ENCODE measurements around the gene TINAGL1. TPM values are rescaled to one million over a fixed set of nuclear protein-coding genes. Genes with fewer than 3 reads are reported as not detected.
A peak's percentile ranks its signal among the peaks of the same experiment; 100 is the strongest.

The TINAGL1 gene
- total and polyA plus RNA-seq, 2 donors (not counting 1 experiment from before 2014, with no cell fraction given) = 3.0 to 92.5 TPM

DNA sequence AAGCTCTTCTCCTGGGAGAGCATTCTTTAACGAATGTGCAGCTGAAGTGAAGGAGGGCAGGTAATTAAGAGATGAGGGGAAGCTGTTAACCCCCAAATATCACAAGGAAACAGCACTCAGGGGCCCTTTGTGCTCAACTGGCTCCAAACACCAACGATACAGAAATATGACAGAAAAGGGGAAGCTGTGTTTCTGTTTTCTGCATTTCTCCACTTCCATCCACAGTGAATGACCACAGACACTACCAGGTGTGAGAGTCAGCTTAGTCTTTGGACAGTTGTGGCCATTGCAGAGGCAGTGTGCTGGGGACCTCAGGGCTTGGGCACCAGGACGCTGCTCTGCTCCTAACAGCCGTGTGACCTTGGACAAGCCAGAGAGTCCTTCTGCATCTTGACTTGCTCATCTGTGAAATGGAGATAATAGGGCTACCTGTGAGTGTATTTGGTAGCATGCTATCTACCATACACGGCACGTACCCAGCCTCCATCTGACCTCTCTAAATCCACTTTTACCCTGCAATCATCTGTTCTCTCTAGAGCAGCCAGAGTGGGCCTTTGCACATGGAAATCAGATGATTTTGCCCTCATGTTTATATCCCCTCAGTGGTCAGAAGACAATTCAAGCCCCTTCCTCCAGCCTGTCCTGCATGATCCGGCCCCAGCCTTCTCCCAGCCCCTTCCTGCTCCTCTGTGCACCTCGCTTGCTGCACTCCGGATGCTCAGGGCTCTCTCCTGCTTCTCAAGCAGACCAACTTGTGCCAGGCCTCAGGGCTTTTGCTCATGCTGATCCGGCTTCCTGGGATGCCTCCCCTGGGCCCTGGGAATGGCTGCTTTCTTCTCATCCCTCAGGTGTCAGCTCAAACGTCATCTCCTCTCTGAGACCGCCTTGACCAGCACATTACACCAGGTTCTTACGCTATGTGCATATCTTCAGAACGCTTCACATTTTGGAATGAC lies 4.7 kb upstream of the TINAGL1 start:
- Histone ChIP-seq H3K4me2 (ENCODE audit: extremely low read depth, insufficient read depth, low read length) (no peak overlapping the region), H3K4me3 (replicated peaks in 1 of 4; ENCODE audit: control extremely low read depth in 1 of 4, insufficient read depth in 1 of 4, low read depth in 3 of 4, low read length in 4 of 4) (no peak overlapping the region), H3K27me3 (ENCODE audit: control insufficient read depth, insufficient read depth, low read length) (no peaks in the 10 kb centered on the region), H3K36me3 (ENCODE audit: control insufficient read depth, insufficient read depth, low read length) (no peaks in the 10 kb centered on the region), H3K4me1 (ENCODE audit: control insufficient read depth, extremely low read depth, insufficient read depth, low read length) (peaks cover 37% of the 10 kb centered on the region), H4K20me1 (ENCODE audit: control insufficient read depth, extremely low read depth, insufficient read depth, low read length) (no peaks in the 10 kb centered on the region), H3K27ac (ENCODE audit: insufficient read depth, low read length) (no peak overlapping the region), H2AFZ (ENCODE audit: low read length) (no peak overlapping the region), H3K9ac (ENCODE audit: insufficient read depth, low read length) (no peak overlapping the region), H3K79me2 (ENCODE audit: control insufficient read depth, insufficient read depth, low read length) (no peaks in the 10 kb centered on the region), H3K9me3 (ENCODE audit: control insufficient read depth, insufficient read depth, low read depth, low read length) (no peaks in the 10 kb centered on the region)
- TF ChIP-seq EZH2 (IDR thresholded peaks at IDR 0.05; ENCODE audit: low read length, missing control alignments) = no peak
- TF ChIP-seq, protein P1, sequence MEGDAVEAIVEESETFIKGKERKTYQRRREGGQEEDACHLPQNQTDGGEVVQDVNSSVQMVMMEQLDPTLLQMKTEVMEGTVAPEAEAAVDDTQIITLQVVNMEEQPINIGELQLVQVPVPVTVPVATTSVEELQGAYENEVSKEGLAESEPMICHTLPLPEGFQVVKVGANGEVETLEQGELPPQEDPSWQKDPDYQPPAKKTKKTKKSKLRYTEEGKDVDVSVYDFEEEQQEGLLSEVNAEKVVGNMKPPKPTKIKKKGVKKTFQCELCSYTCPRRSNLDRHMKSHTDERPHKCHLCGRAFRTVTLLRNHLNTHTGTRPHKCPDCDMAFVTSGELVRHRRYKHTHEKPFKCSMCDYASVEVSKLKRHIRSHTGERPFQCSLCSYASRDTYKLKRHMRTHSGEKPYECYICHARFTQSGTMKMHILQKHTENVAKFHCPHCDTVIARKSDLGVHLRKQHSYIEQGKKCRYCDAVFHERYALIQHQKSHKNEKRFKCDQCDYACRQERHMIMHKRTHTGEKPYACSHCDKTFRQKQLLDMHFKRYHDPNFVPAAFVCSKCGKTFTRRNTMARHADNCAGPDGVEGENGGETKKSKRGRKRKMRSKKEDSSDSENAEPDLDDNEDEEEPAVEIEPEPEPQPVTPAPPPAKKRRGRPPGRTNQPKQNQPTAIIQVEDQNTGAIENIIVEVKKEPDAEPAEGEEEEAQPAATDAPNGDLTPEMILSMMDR (conservative IDR thresholded peaks at IDR 0.05 in 1 of 2, IDR thresholded peaks at IDR 0.05 in 1 of 2; ENCODE audit: low read depth in 1 of 2, low read length in 2 of 2) = no peak
- no peak for DNase-seq (ENCODE audit: low read depth in 2 of 2)

- Histone ChIP-seq H3K9me3 (ENCODE audit: control insufficient read depth, insufficient read depth, low read depth, low read length) (no peaks in the 10 kb centered on the region), H3K4me3 (replicated peaks in 1 of 4; ENCODE audit: control extremely low read depth in 1 of 4, insufficient read depth in 1 of 4, low read depth in 3 of 4, low read length in 4 of 4) (no peak overlapping the region), H3K9ac (ENCODE audit: insufficient read depth, low read length) (no peak overlapping the region), H3K27me3 (ENCODE audit: control insufficient read depth, insufficient read depth, low read length) (no peaks in the 10 kb centered on the region), H4K20me1 (ENCODE audit: control insufficient read depth, extremely low read depth, insufficient read depth, low read length) (no peaks in the 10 kb centered on the region), H3K79me2 (ENCODE audit: control insufficient read depth, insufficient read depth, low read length) (no peaks in the 10 kb centered on the region), H3K4me2 (ENCODE audit: extremely low read depth, insufficient read depth, low read length) (peak overlapping the region; percentile 10), H3K4me1 (ENCODE audit: control insufficient read depth, extremely low read depth, insufficient read depth, low read length) (peaks cover 40% of the 10 kb centered on the region), H3K27ac (ENCODE audit: insufficient read depth, low read length) (peak overlapping the region; percentile 59), H3K36me3 (ENCODE audit: control insufficient read depth, insufficient read depth, low read length) (no peaks in the 10 kb centered on the region), H2AFZ (ENCODE audit: low read length) (no peak overlapping the region)
- TF ChIP-seq, protein P1 (conservative IDR thresholded peaks at IDR 0.05 in 1 of 2, IDR thresholded peaks at IDR 0.05 in 1 of 2; ENCODE audit: low read depth in 1 of 2, low read length in 2 of 2) = no peak
- TF ChIP-seq EZH2 (IDR thresholded peaks at IDR 0.05; ENCODE audit: low read length, missing control alignments) = no peak
- peak in 1 of 2 donors; percentile 42 for DNase-seq (ENCODE audit: low read depth in 2 of 2)
Observed at GRCh38 chr1:31572323-31573104, 3.8 kb upstream of the TINAGL1 start.

DNA sequence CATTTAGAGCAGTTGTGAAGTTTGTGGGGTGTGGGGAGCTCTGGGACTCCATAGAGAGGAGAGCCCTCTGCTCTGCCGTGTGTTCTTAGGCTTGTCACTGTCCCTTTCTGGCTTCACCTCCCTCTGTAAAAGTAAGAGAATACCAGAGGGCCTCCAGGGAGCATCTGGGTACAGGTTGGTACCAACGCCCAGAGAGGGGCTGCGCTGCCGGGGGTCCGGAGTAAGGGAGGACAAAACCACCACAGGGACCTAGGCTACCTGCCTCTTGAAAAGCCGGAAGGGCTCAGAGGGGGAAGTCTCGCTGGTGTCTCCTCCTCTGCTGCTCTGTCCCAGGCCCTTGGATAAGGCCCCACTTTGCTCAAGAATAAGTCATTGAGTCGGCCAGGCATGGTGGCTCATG lies 3.1 kb upstream of the TINAGL1 start:
- no peaks in the 10 kb centered on the region for H3K79me2 ChIP-seq (ENCODE audit: control insufficient read depth, insufficient read depth, low read length)
- H3K4me1 ChIP-seq (ENCODE audit: control insufficient read depth, extremely low read depth, insufficient read depth, low read length) = peaks cover 42% of the 10 kb centered on the region
- TF ChIP-seq, protein P1 (conservative IDR thresholded peaks at IDR 0.05 in 1 of 2, IDR thresholded peaks at IDR 0.05 in 1 of 2; ENCODE audit: low read depth in 1 of 2, low read length in 2 of 2) = no peak
- no peak for TF ChIP-seq EZH2 (IDR thresholded peaks at IDR 0.05; ENCODE audit: low read length, missing control alignments)
- no peak for DNase-seq (ENCODE audit: low read depth in 2 of 2)
- no peak overlapping the region for H3K4me3 ChIP-seq (replicated peaks in 1 of 4; ENCODE audit: control extremely low read depth in 1 of 4, insufficient read depth in 1 of 4, low read depth in 3 of 4, low read length in 4 of 4)
- H3K27ac ChIP-seq (ENCODE audit: insufficient read depth, low read length) = peak overlapping the region; percentile 59
- H3K9ac ChIP-seq (ENCODE audit: insufficient read depth, low read length) = peak overlapping the region; percentile 4
- H3K4me2 ChIP-seq (ENCODE audit: extremely low read depth, insufficient read depth, low read length) = no peak overlapping the region
- H3K9me3 ChIP-seq (ENCODE audit: control insufficient read depth, insufficient read depth, low read depth, low read length) = no peaks in the 10 kb centered on the region
- H4K20me1 ChIP-seq (ENCODE audit: control insufficient read depth, extremely low read depth, insufficient read depth, low read length) = no peaks in the 10 kb centered on the region
- no peaks in the 10 kb centered on the region for H3K27me3 ChIP-seq (ENCODE audit: control insufficient read depth, insufficient read depth, low read length)
- no peak overlapping the region for H2AFZ ChIP-seq (ENCODE audit: low read length)
- H3K36me3 ChIP-seq (ENCODE audit: control insufficient read depth, insufficient read depth, low read length) = no peaks in the 10 kb centered on the region

Data from fibroblast of lung (primary cell).